ENCODE data around the gene TXNDC2. TPM values are rescaled to one million over a fixed set of nuclear protein-coding genes. Genes with fewer than 3 reads are reported as not detected.

The TXNDC2 gene
- total RNA-seq, 4 donors from 2014 or later: 0.27 TPM; not detected in 3

DNA sequence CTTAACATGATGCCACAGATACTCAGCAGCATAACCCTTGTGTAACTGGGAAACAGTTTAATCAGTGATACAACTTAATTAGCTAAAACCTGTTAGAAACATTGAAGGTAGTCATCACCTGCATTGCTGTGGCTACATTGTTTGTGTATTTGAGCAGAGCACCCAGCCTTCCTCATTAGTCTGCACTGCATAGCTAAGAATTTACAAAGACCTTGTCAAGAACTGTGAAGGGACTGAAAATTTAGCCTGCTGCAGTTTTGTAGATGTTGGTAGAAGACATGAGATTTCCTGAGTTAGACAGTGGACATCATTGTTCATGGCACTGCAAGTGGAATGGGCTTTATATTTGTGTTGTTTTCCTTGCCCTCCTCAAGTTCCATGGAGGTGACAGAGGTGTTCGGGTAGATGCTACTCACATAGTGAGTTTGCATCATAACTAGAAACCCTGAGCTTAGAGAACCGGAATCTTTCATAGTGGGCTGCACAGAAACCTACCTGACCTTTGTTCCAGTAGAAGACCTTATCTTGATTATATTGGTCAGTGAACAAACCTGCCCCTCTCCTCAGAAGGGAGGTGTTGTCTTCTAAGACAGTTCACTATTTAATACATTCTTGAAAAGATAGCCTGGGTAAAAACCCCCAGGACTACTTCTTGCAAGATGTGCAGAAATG, 40.6 kb downstream of the TXNDC2 start:
- Histone ChIP-seq H3K4me1 (peaks cover 36 to 85% (median 60%) of the 10 kb centered on the region in 4 donors), H3K27me3 (no peaks in the 10 kb centered on the region), H3K27ac (peak overlapping the region in 3 of 4 donors; percentile 4 to 24 (median 5)), H3K9me3 (no peaks in the 10 kb centered on the region), H3K4me3 (no peak overlapping the region), H3K36me3 (no peaks in the 10 kb centered on the region)
- in situ Hi-C loops (cut with MboI; ENCODE audit: low pct_ligation_motif_present in 1 of 4, low pct_unique_long_range_greater_than_20kb in 1 of 4, low sequenced_read_pairs in 3 of 4): loop anchor here in 1 of 4 donors (25.0 kb wide), 1 partner anchor 314 kb away; the partner anchor contains the start of gene PPP4R1
- DNase-seq: no peak
- WGBS, 2 donors (ENCODE audit: low coverage in 1 of 2): 75% methylated on average over 2 of the region's 2 CpGs; no CpG with 5 or more reads in 1 of the 2 donors
- TF ChIP-seq POLR2A (IDR thresholded peaks at IDR 0.05): no peak
- no peak for TF ChIP-seq POLR2AphosphoS5 (IDR thresholded peaks at IDR 0.05)
- TF ChIP-seq EP300 (IDR thresholded peaks at IDR 0.05; ENCODE audit: low read depth): no peak
- intact Hi-C loops (cut with DNase I; ENCODE audit: low total_unique reads): no loop called here

DNA sequence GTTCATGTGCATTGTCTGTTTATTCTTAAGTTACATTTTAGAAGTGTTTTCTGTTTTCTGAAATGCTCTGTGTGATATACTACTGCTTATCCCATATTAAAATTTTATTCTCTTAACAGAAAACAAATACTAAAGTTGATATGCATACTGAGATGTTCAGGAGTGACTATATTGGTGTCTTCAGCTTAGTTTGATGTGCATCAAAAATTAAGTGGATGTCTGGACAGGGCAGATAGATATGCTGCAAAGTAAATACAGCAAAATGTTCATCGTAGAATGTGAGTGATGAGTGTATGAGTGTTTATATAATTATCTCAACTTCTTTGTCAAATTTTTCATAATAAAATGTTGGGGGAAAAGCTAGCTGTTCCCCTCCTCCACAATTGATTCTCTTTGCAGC, 41.2 kb downstream of the TXNDC2 start:
- Histone ChIP-seq H3K4me1 (peaks cover 36 to 85% (median 60%) of the 10 kb centered on the region in 4 donors), H3K27ac (peak overlapping the region in 1 of 4 donors; percentile 4), H3K4me3 (no peak overlapping the region), H3K36me3 (peaks cover 0 to 2% (median 0%) of the 10 kb centered on the region in 4 donors), H3K27me3 (no peaks in the 10 kb centered on the region), H3K9me3 (no peaks in the 10 kb centered on the region)
- TF ChIP-seq POLR2AphosphoS5 (IDR thresholded peaks at IDR 0.05) (no peak), EP300 (IDR thresholded peaks at IDR 0.05; ENCODE audit: low read depth) (no peak), POLR2A (IDR thresholded peaks at IDR 0.05) (no peak)
- TF ChIP-seq, protein P1, sequence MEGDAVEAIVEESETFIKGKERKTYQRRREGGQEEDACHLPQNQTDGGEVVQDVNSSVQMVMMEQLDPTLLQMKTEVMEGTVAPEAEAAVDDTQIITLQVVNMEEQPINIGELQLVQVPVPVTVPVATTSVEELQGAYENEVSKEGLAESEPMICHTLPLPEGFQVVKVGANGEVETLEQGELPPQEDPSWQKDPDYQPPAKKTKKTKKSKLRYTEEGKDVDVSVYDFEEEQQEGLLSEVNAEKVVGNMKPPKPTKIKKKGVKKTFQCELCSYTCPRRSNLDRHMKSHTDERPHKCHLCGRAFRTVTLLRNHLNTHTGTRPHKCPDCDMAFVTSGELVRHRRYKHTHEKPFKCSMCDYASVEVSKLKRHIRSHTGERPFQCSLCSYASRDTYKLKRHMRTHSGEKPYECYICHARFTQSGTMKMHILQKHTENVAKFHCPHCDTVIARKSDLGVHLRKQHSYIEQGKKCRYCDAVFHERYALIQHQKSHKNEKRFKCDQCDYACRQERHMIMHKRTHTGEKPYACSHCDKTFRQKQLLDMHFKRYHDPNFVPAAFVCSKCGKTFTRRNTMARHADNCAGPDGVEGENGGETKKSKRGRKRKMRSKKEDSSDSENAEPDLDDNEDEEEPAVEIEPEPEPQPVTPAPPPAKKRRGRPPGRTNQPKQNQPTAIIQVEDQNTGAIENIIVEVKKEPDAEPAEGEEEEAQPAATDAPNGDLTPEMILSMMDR (IDR thresholded peaks at IDR 0.05): no peak
- in situ Hi-C loops (cut with MboI; ENCODE audit: low pct_ligation_motif_present in 1 of 4, low pct_unique_long_range_greater_than_20kb in 1 of 4, low sequenced_read_pairs in 3 of 4): loop anchor here in 1 of 4 donors (25.0 kb wide), 1 partner anchor 315 kb away; the partner anchor contains the start of gene PPP4R1
- intact Hi-C loops (cut with DNase I; ENCODE audit: low total_unique reads): no loop called here
- no peak for DNase-seq
- WGBS, 2 donors (ENCODE audit: low coverage in 1 of 2): 77 to 82% methylated on average over 1 of the region's 1 CpG

DNA sequence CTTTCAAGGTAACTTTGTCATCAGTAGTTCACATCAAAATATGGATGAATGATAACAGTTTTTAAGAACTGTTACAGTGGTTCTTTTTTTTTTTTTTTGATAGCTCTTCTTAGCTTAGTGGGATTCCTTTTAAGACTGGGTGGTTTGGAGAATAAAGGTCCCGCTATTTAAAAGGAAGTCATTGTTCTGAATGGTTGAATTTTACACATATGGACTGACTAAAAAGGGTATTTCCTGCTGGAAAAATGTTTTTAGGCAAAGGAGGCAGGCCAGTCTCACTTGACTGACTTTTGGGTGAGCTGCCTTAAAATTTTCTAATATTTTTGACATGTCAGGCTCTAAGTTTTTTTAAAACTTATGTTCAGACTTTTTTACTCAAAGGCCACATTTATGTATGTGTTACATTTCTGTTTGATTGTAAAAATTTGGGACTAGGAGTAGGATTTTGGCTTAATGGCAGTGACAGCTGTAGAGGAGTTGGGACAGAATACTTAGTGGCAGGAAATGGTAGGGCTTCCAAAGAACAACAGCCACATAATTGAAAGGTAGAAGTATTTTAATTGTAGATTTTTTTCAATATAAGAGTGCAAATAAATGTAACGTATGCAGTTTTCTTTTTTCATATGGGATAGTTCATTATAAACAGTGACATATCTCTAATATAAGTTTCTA, 41.8 kb downstream of the TXNDC2 start:
- H3K27ac ChIP-seq: no peak overlapping the region
- 70 to 71% methylated on average over 2 of the region's 2 CpGs for WGBS, 2 donors (ENCODE audit: low coverage in 1 of 2)
- intact Hi-C loops (cut with DNase I; ENCODE audit: low total_unique reads) (no loop called here), in situ Hi-C loops (cut with MboI; ENCODE audit: low pct_ligation_motif_present in 1 of 4, low pct_unique_long_range_greater_than_20kb in 1 of 4, low sequenced_read_pairs in 3 of 4) (loop anchor here in 1 of 4 donors (25.0 kb wide), 1 partner anchor 315 kb away; the partner anchor contains the start of gene PPP4R1)
- H3K4me3 ChIP-seq: no peak overlapping the region
- H3K9me3 ChIP-seq: no peaks in the 10 kb centered on the region
- H3K36me3 ChIP-seq: peaks cover 0 to 5% (median under 1%) of the 10 kb centered on the region in 4 donors
- no peak for DNase-seq
- peaks cover 34 to 86% (median 60%) of the 10 kb centered on the region in 4 donors for H3K4me1 ChIP-seq
- TF ChIP-seq POLR2A (IDR thresholded peaks at IDR 0.05): no peak
- TF ChIP-seq POLR2AphosphoS5 (IDR thresholded peaks at IDR 0.05): no peak
- TF ChIP-seq, protein P1 (IDR thresholded peaks at IDR 0.05): no peak
- no peak for TF ChIP-seq EP300 (IDR thresholded peaks at IDR 0.05; ENCODE audit: low read depth)
- H3K27me3 ChIP-seq: no peaks in the 10 kb centered on the region

DNA sequence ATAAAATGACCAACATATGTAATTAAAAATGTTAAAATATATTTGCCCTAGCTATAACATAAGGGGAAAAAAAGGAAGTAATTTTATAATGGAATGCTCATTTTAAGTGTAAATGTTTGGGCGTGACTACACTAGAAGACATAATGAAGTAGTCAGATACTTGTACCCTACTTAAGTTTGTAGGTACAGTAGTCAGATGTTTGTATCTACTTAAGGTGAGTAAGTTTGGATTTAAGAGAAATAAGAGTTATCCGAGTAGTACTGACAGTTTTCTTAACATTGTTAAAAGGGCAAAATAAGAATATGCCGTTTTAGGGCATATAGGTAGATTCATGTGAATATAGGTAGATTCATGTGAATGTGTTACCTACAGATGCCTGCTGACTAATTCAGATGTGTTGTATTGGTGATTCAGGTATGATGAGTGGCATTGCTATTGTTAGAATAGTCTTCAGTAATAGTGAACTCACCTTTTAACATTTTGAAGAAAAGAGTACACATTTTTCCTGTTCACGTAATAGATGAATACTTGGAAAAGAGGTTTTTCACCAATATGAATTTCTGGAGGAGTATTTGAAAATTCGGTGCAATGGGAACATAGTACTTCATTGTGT, 43.0 kb downstream of the TXNDC2 start:
- H3K9me3 ChIP-seq: no peaks in the 10 kb centered on the region
- no peak for DNase-seq
- H3K4me1 ChIP-seq: peaks cover 27 to 80% (median 49%) of the 10 kb centered on the region in 4 donors
- no peaks in the 10 kb centered on the region for H3K27me3 ChIP-seq
- in situ Hi-C loops (cut with MboI; ENCODE audit: low pct_ligation_motif_present in 1 of 4, low pct_unique_long_range_greater_than_20kb in 1 of 4, low sequenced_read_pairs in 3 of 4): loop anchor here in 1 of 4 donors (25.0 kb wide), 1 partner anchor 316 kb away; the partner anchor contains the start of gene PPP4R1
- H3K27ac ChIP-seq: no peak overlapping the region
- TF ChIP-seq EP300 (IDR thresholded peaks at IDR 0.05; ENCODE audit: low read depth) (no peak), POLR2A (IDR thresholded peaks at IDR 0.05) (no peak), POLR2AphosphoS5 (IDR thresholded peaks at IDR 0.05) (no peak)
- TF ChIP-seq, protein P1 (IDR thresholded peaks at IDR 0.05): no peak
- peaks cover 0 to 14% (median 2%) of the 10 kb centered on the region in 4 donors for H3K36me3 ChIP-seq
- WGBS, 2 donors (ENCODE audit: low coverage in 1 of 2): 86 to 91% methylated on average over 4 to 5 of the region's 5 CpGs
- no peak overlapping the region for H3K4me3 ChIP-seq
- intact Hi-C loops (cut with DNase I; ENCODE audit: low total_unique reads): no loop called here
